Suppressor macrophage treated with lipopolysaccharide for 1 hour (primary cell): ENCODE results near the gene PLPPR3.

ENCODE experiments used
- DNase-seq, 3 donors: peaks; one replicate each; pipeline ENCODE4 v3.0.0-alpha.2; 2020 to 2022

The PLPPR3 gene

DNA sequence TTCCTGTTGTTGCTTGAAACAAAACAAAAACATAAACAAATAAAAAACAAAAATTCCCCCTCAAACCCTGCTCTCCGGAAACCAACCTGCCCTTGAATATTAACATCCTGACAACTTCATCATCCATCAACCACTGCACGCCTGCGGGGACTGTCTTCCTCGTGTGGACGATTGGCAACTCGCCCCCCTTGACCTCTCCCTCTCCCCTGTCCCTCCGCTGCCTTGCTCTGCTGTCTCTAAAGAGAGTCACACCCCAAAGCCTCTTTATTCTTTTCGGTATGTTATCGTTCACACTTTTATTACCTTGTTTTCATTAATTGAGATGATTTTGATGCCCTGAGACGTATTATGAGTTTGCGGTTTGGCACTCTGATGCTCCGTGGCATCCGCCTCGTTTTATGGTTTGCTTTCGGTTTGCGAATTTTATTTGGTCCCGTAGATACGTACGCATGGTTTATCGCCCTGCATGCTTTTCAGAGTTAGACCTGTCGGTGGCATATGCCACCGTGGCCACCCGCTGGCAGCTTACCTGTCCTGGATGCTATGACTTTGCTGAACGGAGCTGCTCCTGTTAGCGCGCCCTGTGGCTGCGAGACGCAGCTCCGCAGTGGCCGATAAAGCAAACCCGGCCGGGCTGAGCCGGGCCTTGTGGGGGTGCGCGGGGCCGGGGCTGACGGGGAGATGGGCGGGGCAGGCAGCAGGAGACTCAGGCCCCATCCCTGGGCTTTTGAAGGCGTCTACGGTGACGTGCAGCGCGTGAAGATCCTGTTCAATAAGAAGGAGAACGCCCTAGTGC is 13.9 kb downstream of the PLPPR3 start:
- no peak for DNase-seq

DNA sequence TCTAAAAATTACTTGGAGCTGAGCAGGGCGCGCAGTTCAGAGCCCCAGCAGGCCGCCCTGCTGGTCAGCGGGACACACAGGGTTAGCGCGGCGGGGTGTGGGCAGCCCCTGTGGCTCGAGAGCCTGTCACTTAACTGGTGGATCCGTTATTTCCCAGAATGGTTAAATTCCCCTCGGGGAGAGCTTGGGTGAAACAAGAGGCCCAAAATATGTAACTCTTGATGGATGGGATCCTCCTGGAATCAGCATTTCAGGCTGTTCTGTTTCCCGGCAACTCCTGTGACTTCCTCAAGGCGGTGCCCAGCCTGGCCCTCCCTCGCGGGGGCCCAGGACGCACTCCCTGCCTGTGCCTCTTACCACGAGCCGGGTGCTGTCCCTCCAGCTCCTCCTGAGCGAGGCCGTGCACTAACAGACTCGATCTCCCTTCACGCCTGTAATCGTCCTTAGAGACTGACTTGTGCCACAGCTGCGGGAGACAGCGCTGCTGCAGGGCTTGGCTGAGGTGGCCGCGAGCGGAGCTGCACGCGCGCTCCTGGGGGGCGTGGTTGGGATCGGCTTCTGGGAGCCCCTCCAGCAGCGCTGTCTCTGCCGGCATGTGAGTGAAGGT is 14.8 kb downstream of the PLPPR3 start:
- DNase-seq, result no peak

DNA sequence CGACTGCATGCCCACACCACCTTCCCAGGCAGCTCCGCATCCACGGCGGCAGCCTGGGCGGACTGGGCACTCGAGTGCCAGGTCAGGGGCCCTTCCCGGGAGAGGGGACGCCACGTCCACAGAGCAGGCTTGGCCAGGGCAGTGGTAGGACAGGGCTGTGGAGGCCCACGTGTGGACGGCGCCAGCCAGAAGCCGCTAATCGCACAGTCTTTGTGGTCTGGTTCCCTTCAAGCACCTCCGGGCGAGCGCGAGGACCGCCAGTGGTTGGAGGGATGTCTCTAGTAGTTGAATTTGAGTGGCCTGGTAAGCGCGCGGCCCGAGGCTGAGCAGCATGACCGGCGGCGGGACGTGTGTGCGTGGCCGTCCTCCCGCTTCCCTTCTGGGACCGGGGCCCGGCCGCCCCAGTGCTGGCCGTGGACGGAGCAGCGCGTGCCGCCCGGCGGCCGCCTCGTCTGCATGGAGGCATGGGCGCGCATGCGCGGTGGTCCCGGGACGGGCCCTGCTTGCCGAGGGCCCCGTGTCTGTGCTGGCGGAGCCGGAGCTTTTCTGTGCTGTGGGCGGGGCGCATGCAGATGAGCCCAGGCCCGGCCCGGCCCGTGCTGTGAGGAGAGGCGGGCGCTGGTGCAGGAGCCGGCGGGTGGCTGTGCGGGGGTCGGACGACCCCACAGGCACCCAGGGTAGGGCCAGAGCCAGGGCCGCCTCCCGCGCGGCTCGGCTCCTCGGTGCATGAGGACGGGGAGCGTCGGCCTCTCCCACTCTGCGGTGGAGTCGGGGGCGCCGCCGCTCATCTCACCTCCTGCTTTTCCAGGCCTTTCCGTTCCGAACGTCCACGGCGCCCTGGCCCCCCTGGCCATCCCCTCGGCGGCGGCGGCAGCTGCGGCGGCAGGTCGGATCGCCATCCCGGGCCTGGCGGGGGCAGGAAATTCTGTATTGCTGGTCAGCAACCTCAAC is 15.9 kb downstream of the PLPPR3 start:
- no peak for DNase-seq

GRCh38 chr19:805166-805551 is 16.6 kb downstream of the PLPPR3 start:
- no peak for DNase-seq

GRCh38 chr19:804419-805165 is 17.2 kb downstream of the PLPPR3 start:
- DNase-seq, result no peak

DNA sequence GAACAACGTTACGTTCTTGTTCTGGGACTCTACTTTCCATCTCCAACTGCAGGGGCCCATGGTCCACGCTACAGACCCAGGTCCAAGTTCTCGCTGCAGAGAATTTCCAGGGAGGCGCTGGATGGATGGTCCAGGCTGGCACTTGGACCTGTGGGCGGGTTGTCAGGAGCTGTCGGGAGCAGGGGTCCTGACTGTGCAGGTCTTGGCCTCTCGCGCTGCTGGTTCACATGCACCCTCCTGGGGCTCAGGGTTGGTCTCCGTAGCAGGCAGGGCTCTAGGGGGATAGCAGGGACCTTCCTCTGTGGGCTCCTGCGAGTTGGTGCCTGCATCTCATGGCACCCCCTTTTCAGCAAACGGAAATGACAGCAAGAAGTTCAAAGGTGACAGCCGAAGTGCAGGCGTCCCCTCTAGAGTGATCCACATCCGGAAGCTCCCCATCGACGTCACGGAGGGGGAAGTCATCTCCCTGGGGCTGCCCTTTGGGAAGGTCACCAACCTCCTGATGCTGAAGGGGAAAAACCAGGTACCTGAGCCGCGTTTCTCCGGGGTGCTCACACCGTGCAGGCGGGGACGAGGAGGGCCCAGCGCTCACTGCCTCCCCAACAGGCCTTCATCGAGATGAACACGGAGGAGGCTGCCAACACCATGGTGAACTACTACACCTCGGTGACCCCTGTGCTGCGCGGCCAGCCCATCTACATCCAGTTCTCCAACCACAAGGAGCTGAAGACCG is 17.9 kb downstream of the PLPPR3 start:
- DNase-seq, result no peak

- DNase-seq, result no peak
Measured at GRCh38 chr19:803099-803561, 18.6 kb downstream of the PLPPR3 start.

GRCh38 chr19:802498-803098 is 19.2 kb downstream of the PLPPR3 start:
- DNase-seq, result no peak

- DNase-seq, result no peak
Measured at GRCh38 chr19:801861-802497, 19.8 kb downstream of the PLPPR3 start.

- DNase-seq, result no peak
Measured at GRCh38 chr19:801030-801860, 20.5 kb downstream of the PLPPR3 start.

DNA sequence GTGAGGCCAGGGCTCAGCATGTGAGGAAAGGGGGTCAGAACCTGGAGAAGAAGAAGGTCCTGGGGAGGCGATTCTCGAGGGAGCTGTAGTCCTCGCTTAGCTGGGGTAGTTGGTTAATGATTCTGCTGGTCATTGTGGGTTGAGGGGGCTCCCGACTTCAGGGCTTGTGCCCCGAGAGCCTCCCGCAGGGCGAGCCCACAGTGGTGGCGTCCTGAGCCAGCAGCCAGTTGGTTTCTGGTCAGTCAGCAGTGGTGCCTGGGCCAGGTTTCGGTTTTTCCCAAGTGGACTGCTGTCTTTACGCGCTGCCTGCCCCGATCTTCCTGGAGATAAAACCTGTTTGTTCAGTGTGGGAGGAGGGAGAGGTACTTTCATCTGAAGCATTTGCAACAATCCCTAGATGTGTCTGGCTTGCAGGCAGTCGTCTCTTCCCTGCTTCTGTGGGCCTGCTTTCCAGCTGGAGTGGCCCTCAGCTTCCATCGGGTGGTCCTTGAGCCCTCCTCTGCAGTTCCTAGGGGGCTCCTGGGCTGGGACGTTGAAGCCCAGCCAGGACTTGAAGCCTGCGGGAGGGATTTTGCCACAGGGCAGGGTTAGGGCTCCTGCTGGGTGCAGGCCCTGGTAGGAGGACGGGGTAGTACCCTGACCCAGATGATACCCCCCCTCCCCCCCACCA is 21.3 kb downstream of the PLPPR3 start:
- DNase-seq, result no peak

DNA sequence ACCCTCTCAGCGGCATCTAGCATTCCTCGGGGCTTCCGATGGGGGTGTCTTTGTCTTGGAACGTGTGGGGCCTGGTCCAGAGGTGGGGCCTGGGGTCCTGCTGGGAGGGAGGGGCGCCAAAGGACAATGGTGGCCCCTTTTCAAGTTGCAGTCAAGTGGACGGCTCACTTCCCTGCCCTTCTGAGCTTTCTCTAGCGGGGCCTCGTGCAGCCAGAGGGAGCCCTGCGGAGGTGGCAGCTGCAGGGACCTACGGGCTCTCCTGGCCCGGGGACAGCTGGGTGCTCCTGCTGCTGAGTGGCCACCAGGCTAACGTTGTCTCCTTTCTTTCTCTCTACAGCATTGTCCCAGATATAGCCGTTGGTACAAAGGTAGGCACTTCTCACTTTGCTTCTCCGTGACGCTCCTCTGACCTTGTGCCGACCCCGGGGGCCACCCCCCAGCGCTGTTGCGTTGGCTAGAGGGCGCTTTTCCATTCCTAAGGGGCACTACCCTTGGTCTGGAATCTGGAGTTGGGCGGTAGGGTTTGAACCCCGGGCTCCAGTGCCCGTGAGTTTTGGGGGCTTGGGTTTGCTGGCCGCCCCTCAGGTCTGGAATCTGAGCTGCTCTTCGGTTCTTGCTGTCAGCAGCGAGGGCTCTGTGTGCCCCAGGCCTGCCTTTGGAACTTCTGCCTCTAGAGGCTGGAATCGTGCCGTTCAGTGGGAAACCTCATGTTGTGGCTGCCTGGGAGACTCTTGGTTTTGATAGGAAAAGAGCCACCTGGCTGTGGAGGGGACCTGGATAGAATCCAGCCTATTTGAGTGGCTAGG is 22.5 kb downstream of the PLPPR3 start:
- DNase-seq, result peak; percentile 34 to 63 (median 46)

GRCh38 chr19:798415-799075 is 23.2 kb downstream of the PLPPR3 start:
- peak in 2 of 3 donors; percentile 23 to 46 for DNase-seq

DNA sequence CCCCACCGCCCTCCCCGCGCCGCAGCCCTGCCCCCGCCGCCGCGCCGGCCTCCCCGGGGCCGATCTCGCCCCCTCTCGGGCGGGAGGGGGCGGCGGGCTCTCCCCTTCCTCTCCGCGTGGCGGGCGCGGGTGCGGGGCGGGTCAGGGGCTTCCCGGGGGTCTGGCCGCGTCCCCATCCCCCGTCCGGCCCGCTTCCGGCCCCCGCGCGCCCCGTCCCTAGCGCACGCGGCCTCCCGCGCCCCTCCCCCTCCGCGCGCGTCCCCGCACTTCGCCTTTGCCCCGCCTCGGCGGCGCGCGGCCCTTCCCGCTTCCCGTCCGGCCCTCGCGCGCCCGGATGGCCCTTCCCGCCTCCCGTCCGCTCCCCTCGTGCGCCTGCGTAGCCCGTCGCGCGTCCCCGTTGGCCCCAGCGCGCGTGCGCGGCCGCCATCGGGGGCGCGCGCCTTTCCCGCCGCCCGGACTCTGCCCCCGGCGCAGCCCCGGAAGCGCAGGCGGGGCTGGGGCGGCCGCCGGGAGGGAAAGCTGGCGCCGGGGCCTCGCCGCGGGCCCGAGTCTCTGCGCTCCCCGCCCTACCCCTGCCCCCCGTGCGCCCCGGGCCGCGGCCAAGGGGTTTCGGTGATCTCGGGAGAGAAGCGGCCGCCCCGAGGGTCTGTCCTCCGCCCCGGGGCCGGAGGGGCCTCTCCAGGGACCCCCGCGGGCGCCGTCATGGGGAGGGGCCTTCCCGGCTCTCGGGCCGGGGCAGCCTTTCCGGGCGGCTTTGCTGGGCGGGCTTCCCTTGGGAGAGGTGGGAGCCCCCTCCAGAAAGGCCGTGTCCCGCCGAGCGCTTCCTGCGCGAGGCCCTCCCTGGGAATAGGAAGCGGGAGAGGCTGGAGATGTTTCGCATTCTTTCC is 24.0 kb downstream of the PLPPR3 start:
- DNase-seq, result peak; percentile 96 to 99 (median 98)

DNA sequence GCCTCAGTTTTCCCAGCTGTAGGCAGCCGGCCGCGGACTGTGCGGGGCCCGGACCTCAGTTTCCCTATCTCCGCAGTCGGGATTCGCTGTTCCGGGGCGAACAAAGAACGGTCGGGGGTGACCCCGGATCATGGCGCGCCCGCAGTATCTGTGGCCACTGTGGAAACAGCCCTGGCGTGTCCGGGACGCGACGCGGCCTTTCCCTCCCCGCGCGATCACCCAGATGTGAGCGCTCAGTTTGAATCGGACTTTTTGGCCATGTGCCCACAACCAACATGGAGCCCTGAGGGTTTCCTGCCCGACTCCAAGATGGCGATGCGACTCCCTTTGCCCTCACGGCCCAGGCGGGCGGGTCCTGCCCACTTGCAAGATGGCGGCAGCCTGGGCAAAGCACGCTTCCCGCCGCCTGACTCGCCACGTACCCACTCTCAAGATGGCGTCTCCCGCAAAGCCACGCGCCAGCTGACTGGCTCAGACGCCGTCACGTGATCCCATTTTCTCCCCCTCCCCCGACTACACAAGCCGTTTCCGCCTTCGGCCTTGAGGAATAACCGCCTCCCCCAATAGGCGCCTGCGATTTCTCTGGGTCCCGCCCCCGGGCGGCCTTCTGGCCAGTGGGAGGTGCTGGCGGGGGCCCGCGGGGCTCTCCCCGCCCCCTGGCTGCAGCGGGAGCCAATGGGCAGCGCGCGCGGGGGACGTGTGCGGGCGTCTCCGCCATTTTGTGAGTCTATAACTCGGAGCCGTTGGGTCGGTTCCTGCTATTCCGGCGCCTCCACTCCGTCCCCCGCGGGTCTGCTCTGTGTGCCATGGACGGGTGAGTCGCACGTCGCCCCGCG is 24.8 kb downstream of the PLPPR3 start, which contains the start of gene PTBP1:
Gene PTBP1 (plus strand): TSS at position 761 of the 836 bp plus-strand sequence. CDS start 46 bp downstream, at position 807.
- DNase-seq, result peak; percentile 100
